Lower leg skin (tissue), 4 donors: ENCODE measurements around the gene CCDC40. TPM values are rescaled to one million over a fixed set of nuclear protein-coding genes. Genes with fewer than 3 reads are reported as not detected.
"Not testable (repeated sequence)": the region's sequence is repeated elsewhere in the genome, so short reads cannot be mapped to it uniquely, and the experiment has no call there.

ENCODE experiments used
- DNase-seq, 2 donors: peaks; one replicate each; pipeline ENCODE4 v3.0.0-alpha.2; 2019; ENCODE audit warnings: low spot score in 2 of 2
- H3K4me3 ChIP-seq: fragments of 200-600 bp; sonication (generic); 2 replicates; pipeline ENCODE4 v1.5.1; 2017; ENCODE audit warnings: mild to moderate bottlenecking, low read depth; ENCODE audit not compliant: poor library complexity, severe bottlenecking
- POLR2A ChIP-seq, 2 donors: fragments of 450-650 bp; IDR thresholded peaks; one replicate each; pipeline ENCODE4 v1.6.1; 2016 to 2017; ENCODE audit warnings: antibody characterized with exemption in 2 of 2, mild to moderate bottlenecking in 1 of 2, moderate library complexity in 1 of 2
- WGBS, 2 donors: methylation state at CpG; one replicate each; pipeline ENCODE4 v1.1.5; 2018; 5-methylcytosine and 5-hydroxymethylcytosine counted together
- intact Hi-C: fragments of 100-400 bp; cut with DNase I; formaldehyde crosslinking; loops from one replicate; pipeline ENCODE4 v1.15.0; 2023; ENCODE audit warnings: low total_unique reads
- total RNA-seq, 4 donors: library from RNA; depleted of rRNA; stranded (reverse); fragments of >200 nt; gene quantifications; one replicate each; pipeline ENCODE4 v1.1.0, GENCODE V29; 2016
- TF ChIP-seq, protein P1 (sequence below), 3 donors: fragments of 450-650 bp; IDR thresholded peaks; one replicate each; pipeline ENCODE4 v1.5.1; 2016; ENCODE audit warnings: antibody characterized with exemption in 3 of 3, mild to moderate bottlenecking in 3 of 3, moderate library complexity in 2 of 3

CCDC40 gene
- total RNA-seq, 4 donors from 2014 or later: 1.2 to 5.8 (median 2.1) TPM

DNA sequence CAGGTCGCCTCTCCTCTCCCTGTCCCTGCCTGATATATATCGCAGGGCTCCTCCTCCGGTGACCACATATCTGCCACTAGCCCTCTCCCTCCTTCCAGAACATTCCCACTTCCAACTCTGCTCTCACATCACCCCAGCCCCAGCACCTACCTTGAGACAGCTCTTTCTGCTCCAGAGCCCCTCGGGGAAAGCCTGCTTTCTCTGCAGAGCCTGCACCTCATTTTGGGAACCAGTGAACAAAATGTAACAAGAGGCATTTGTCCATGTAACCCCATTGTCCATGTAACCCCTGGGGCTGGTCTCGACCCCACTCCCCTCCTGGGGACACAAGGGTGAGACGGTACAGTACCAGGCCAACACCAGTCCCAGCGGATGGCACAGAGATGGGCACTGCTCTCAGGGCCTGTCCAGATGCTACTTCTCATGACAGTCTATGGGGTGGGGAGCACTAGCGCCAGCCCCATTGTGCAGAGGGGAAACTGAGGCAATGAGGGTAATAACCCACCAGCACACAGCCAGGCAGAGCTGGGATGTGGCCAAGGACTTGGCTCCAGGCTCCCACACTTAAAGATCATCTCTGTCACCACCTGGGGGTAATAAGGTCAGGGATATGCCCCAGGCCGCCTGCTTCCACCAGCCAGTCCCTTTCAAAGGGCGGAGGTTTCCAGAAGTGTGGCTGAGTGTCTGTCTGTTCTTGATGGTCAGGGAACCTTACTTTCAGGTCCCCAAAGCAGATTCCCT, 43.6 kb upstream of the CCDC40 start:
- DNase-seq: no peak
- WGBS, 2 donors: 76 to 77% methylated on average over 10 of the region's 10 CpGs
- intact Hi-C loops: loop anchor here (1.0 to 10.0 kb wide), 3 partner anchors 41 to 251 kb away; no protein-coding TSS in a partner anchor
- TF ChIP-seq, protein P1, sequence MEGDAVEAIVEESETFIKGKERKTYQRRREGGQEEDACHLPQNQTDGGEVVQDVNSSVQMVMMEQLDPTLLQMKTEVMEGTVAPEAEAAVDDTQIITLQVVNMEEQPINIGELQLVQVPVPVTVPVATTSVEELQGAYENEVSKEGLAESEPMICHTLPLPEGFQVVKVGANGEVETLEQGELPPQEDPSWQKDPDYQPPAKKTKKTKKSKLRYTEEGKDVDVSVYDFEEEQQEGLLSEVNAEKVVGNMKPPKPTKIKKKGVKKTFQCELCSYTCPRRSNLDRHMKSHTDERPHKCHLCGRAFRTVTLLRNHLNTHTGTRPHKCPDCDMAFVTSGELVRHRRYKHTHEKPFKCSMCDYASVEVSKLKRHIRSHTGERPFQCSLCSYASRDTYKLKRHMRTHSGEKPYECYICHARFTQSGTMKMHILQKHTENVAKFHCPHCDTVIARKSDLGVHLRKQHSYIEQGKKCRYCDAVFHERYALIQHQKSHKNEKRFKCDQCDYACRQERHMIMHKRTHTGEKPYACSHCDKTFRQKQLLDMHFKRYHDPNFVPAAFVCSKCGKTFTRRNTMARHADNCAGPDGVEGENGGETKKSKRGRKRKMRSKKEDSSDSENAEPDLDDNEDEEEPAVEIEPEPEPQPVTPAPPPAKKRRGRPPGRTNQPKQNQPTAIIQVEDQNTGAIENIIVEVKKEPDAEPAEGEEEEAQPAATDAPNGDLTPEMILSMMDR (IDR thresholded peaks at IDR 0.05): no peak
- no peak overlapping the region for H3K4me3 ChIP-seq

DNA sequence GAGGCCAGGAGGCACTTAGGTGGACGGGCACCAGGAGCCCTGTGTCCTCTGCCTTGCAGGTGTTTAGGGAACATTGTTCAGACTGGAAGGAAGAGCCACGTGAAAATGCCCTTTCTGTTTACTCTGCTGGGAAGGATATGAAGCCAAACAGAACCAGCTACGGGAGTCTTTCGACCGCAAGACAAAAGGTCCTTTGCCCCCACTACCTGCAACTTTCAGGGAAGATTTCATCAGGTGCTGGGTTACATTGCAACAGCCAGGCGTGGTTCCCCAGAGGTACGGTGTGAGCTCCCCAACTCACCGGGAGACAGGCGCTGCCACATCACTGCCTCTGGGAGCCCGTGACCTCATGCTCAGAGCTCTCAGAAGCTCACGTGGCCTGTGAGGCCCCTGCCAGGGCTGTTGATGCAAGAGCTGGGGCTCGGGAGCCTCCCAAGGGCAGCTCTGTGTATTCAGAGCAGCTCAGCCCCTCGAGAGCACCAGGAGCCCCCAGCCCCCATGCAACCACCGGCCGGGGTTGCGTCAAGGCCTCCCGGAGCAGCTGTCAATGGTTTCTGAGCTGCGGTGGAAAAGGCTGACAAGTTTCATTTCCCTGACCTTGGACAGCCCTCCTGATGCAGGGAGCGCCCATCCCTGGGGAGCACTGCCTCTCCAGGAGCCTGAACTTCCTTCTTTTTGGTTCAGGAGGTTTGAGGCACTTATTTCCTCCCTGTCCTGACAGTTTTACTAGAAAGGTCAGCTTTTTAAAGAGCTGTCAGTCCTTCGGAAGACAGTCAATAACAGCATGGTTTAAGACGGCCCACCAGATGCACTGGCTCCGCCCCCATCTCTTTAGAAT, 42.8 kb upstream of the CCDC40 start:
- no peak overlapping the region for H3K4me3 ChIP-seq
- 49 to 61% methylated on average over 19 to 22 of the region's 22 CpGs for WGBS, 2 donors
- TF ChIP-seq, protein P1 (IDR thresholded peaks at IDR 0.05): no peak
- TF ChIP-seq POLR2A (IDR thresholded peaks at IDR 0.05): no peak
- peak; percentile 86 to 96 for DNase-seq
- intact Hi-C loops: loop anchor here (1.0 to 10.0 kb wide), 3 partner anchors 41 to 251 kb away; no protein-coding TSS in a partner anchor

- H3K4me3 ChIP-seq, DNase-seq: not testable (repeated sequence)
- intact Hi-C loops: loop anchor here (5.0 to 10.0 kb wide), 2 partner anchors 189 to 252 kb away; no protein-coding TSS in a partner anchor
- WGBS, 2 donors: 73 to 92% methylated on average over 4 of the region's 4 CpGs
These were observed 42.2 kb upstream of the CCDC40 start for GRCh38 chr17:79994228-79994569.

- H3K4me3 ChIP-seq: no peak overlapping the region
- intact Hi-C loops: loop anchor here (5.0 to 10.0 kb wide), 2 partner anchors 190 to 252 kb away; no protein-coding TSS in a partner anchor
- WGBS, 2 donors: 94 to 96% methylated on average over 13 of the region's 13 CpGs
- DNase-seq: no peak
- no peak for TF ChIP-seq POLR2A (IDR thresholded peaks at IDR 0.05)
- TF ChIP-seq, protein P1 (IDR thresholded peaks at IDR 0.05): no peak
These were observed 41.8 kb upstream of the CCDC40 start for GRCh38 chr17:79994602-79995001.

DNA sequence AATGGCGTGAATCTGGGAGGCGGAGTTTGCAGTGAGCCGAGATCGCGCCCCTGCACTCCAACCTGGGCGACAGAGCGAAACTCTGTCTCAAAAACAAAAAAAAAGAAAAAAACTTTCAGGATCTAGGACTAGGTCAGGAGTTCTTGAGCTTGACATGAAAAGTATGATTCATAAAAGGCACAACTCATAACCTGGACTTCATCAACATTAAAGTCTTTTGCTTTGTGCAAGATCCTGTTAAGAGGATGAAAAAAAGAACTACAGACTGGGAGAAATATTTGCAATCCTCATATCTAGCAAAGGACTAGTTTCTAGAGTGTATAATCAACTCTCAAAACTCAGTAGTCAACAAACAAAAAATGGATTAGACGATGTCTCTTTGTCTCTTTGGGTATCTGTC, 40.7 kb upstream of the CCDC40 start:
- 92 to 93% methylated on average over 8 of the region's 8 CpGs for WGBS, 2 donors
- TF ChIP-seq, protein P1 (IDR thresholded peaks at IDR 0.05): no peak
- TF ChIP-seq POLR2A (IDR thresholded peaks at IDR 0.05): no peak
- H3K4me3 ChIP-seq: no peak overlapping the region
- intact Hi-C loops: loop anchor here (10.0 kb wide), 1 partner anchor 191 kb away; no protein-coding TSS in a partner anchor
- no peak for DNase-seq

- no peak overlapping the region for H3K4me3 ChIP-seq
- WGBS, 2 donors: 86 to 88% methylated on average over 12 of the region's 12 CpGs
- intact Hi-C loops: loop anchor here (10.0 kb wide), 1 partner anchor 191 kb away; no protein-coding TSS in a partner anchor
- no peak for DNase-seq
- TF ChIP-seq, protein P1 (IDR thresholded peaks at IDR 0.05): no peak
These were observed 40.2 kb upstream of the CCDC40 start for GRCh38 chr17:79996291-79996690.
